SU-DHL-6 (cell line): ENCODE data around the gene ALG8.

Experiments
- CTCF ChIP-seq: fragments of 200-600 bp; sonication (generic); IDR thresholded peaks from one replicate; pipeline ENCODE4 v1.5.1; 2017; ENCODE audit warnings: antibody characterized with exemption, mild to moderate bottlenecking, low read length, moderate library complexity; ENCODE audit not compliant: insufficient read depth, poor library complexity, severe bottlenecking
- EZH2phosphoT487 ChIP-seq: fragments of 200-600 bp; sonication (generic), shearing (Covaris generic); conservative IDR thresholded peaks from 2 replicates; pipeline ENCODE4 v1.6.1; 2018; ENCODE audit warnings: mild to moderate bottlenecking, antibody characterized with exemption, low read length, moderate library complexity, mixed read lengths

GRCh38 chr11:78164471-78164870 is 25.0 kb upstream of the ALG8 start:
- TF ChIP-seq CTCF (no peak), EZH2phosphoT487 (no peak)
